Psoas muscle (tissue), 8 donors: Measurements from ENCODE around the gene CAMSAP1. TPM values are rescaled to one million over a fixed set of nuclear protein-coding genes. Genes with fewer than 3 reads are reported as not detected.

ENCODE experiments used
- ATAC-seq, 4 donors: fragments of 200-7000 bp; cut with Tn5 transposase; one replicate each; pipeline ENCODE4 v1.9.1; 2020; ENCODE audit warnings: moderate library complexity in 3 of 4, mild to moderate bottlenecking in 2 of 4
- DNase-seq, 2 donors: peaks; one replicate each; pipeline ENCODE4 v3.0.0-alpha.2; 2020
- H3K27ac ChIP-seq: fragments of 200-600 bp; one replicate; pipeline ENCODE4 v1.8.0; 2022
- H3K27me3 ChIP-seq, 3 donors: fragments of 200-600 bp in 1 of 3; one replicate each; pipeline versions ENCODE4 v1.6.1 to v1.8.0; 2013 to 2022; ENCODE audit warnings: low read length in 2 of 3, mild to moderate bottlenecking in 2 of 3, moderate library complexity in 1 of 3; ENCODE audit not compliant: insufficient read depth in 3 of 3
- H3K36me3 ChIP-seq, 2 donors: fragments of 200-600 bp in 1 of 2; one replicate each; pipeline versions ENCODE4 v1.6.1 to v1.8.0; 2013 to 2022; ENCODE audit warnings: low read depth in 1 of 2, mild to moderate bottlenecking in 1 of 2, moderate library complexity in 1 of 2; ENCODE audit not compliant: insufficient read depth in 1 of 2
- H3K4me1 ChIP-seq: fragments of 200-600 bp; one replicate; pipeline ENCODE4 v1.8.0; 2022
- H3K4me3 ChIP-seq: fragments of 200-600 bp; one replicate; pipeline ENCODE4 v1.8.0; 2022; ENCODE audit warnings: mild to moderate bottlenecking
- H3K9me3 ChIP-seq: fragments of 200-600 bp; one replicate; pipeline ENCODE4 v1.8.0; 2022
- WGBS, 3 donors: extraction: QIAGEN DNeasy Blood & Tissue Kit; methylation state at CpG; one replicate each; pipeline versions ENCODE4 v1.1.6 to v1.1.7; 2013; 5-methylcytosine and 5-hydroxymethylcytosine counted together
- intact Hi-C, 2 donors: fragments of 100-400 bp; cut with DNase I; formaldehyde crosslinking; loops; one replicate each; pipeline versions ENCODE4 v1.11.0 to v1.14.2; 2022
- polyA plus RNA-seq, 3 donors: library from polyadenylated mRNA; stranded (reverse); fragments of 200-250 nt; gene quantifications; one replicate each; pipeline ENCODE4 v1.2.3, GENCODE V29; 2013
- total RNA-seq, 4 donors: library from RNA; stranded (reverse); fragmentation: NEBNext Ultra II Directional in 2 of 4; extraction: Animal tissue kit (Norgen Biotek cat#: 25700) in 2 of 4; gene quantifications; one replicate each; pipeline versions ENCODE4 v1.2.1 to v1.2.4, GENCODE V29; 2021 to 2023
- TF ChIP-seq, protein P1 (sequence below): fragments of 200-600 bp; IDR thresholded peaks from one replicate; pipeline ENCODE4 v1.8.0; 2022; ENCODE audit warnings: antibody characterized with exemption
- donor health status: healthy with polysubstance abuse.
- donor health status: DM: no; HTN: no; CAD: no; lungs with moderate emphysema.
- donor health status: Bipolar disorder and iron deficiency.
- donor health status: healthy.
- donor health status: DM: yes; HTN: yes; CAD: no.
- donor health status: DM: no; HTN: no; CAD: no.
- donor health status: DM: no; HTN: no; CAD: no.
- donor health status: DM: yes; HTN: yes; CAD: no.

CAMSAP1 gene
- total and polyA plus RNA-seq, 7 donors: 21.3 to 51.5 (median 41.5) TPM

DNA sequence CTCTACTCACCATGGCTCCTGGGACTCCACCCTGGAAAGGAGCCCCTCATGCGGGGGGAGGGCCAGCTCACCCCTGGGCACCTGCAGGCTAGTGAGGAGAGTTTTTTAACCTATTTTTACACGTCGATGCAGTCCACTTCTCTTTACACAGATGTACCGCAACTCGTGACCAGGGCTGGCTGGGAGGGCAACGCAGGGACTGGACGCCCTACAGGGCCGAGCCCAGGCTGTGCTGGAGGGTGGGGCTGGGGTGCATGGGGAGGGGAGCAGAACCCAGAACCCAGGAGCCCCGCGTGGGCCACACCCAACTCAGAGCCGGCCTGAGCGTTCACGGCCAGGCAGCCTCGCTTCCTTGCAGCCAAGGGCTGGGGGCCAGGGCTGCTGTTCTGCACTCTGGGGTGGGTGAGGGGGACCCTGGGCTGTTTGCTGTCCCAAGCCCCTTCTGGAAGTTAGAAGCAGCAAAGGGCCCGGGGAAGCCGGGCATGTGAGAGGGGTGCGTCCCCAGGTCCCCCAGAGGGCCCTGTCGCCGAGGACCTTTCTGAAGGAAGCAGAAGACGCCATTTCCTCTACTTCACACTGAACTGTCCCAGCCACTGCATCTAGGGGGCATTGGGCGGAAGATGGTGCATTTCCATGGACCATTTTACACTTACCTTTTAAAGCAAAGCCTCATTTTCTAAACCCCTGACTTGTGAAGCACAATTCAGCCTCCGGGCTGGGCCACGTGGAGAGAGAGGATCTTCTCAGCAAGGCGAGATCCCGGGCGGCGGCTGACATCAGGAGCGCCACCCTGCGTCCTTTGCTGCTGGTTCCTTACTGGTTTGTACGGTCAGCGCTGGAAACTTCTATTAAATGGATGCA lies 114.8 kb downstream of the CAMSAP1 start:
- Histone ChIP-seq H3K4me1 (peaks cover 1% of the 10 kb centered on the region), H3K9me3 (no peaks in the 10 kb centered on the region), H3K4me3 (no peak overlapping the region), H3K27ac (no peak overlapping the region), H3K27me3 (peaks cover 0 to 19% (median 1%) of the 10 kb centered on the region in 3 donors), H3K36me3 (no peaks in the 10 kb centered on the region)
- WGBS, 3 donors: 79 to 83% (median 83%) methylated on average over 31 of the region's 31 CpGs
- intact Hi-C loops: loop anchor here in 1 of 2 donors (10.0 kb wide), 1 partner anchor 332 kb away; no protein-coding TSS in a partner anchor
- DNase-seq: no peak
- TF ChIP-seq, protein P1, sequence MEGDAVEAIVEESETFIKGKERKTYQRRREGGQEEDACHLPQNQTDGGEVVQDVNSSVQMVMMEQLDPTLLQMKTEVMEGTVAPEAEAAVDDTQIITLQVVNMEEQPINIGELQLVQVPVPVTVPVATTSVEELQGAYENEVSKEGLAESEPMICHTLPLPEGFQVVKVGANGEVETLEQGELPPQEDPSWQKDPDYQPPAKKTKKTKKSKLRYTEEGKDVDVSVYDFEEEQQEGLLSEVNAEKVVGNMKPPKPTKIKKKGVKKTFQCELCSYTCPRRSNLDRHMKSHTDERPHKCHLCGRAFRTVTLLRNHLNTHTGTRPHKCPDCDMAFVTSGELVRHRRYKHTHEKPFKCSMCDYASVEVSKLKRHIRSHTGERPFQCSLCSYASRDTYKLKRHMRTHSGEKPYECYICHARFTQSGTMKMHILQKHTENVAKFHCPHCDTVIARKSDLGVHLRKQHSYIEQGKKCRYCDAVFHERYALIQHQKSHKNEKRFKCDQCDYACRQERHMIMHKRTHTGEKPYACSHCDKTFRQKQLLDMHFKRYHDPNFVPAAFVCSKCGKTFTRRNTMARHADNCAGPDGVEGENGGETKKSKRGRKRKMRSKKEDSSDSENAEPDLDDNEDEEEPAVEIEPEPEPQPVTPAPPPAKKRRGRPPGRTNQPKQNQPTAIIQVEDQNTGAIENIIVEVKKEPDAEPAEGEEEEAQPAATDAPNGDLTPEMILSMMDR: no peak
- no peak for ATAC-seq

GRCh38 chr9:135791431-135792267 lies 115.7 kb downstream of the CAMSAP1 start:
- Histone ChIP-seq H3K27me3 (peaks cover 0 to 15% (median under 1%) of the 10 kb centered on the region in 3 donors), H3K27ac (no peak overlapping the region), H3K4me1 (no peaks in the 10 kb centered on the region), H3K36me3 (peaks cover 0 to 2% of the 10 kb centered on the region in 2 donors), H3K4me3 (no peak overlapping the region), H3K9me3 (no peaks in the 10 kb centered on the region)
- TF ChIP-seq, protein P1: no peak
- DNase-seq: no peak
- WGBS, 3 donors: 64 to 69% (median 66%) methylated on average over 33 to 35 of the region's 35 CpGs
- ATAC-seq: peak in 1 of 4 donors; percentile 2
- intact Hi-C loops: loop anchor here in 1 of 2 donors (10.0 kb wide), 1 partner anchor 333 kb away; no protein-coding TSS in a partner anchor

DNA sequence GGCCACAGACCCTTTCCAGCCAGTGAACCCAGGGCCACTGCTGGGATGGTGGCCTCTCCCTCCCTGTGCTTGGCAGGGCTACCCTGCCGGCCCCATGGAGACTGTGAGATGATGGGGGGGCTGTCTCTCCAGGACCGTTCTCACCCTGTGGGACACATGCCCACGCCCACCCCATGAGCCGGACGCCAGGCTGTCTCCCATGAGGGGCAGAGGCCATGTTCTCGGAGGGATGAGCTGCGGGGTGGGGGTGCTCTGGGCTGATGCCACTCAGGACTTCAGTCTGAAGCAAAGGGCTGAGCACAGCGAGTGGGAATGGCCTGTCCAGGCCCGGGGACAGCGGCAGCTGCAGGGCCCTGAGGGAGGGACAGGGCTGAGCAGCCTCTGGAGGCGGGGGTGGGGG lies 116.5 kb downstream of the CAMSAP1 start:
- DNase-seq (no peak), ATAC-seq (peak in 2 of 4 donors; percentile 15 to 16)
- H3K9me3 ChIP-seq: no peaks in the 10 kb centered on the region
- 63 to 69% (median 66%) methylated on average over 11 of the region's 11 CpGs for WGBS, 3 donors
- TF ChIP-seq, protein P1: no peak
- H3K27ac ChIP-seq: no peak overlapping the region
- no peak overlapping the region for H3K4me3 ChIP-seq
- intact Hi-C loops: loop anchor here in 1 of 2 donors (10.0 kb wide), 1 partner anchor 334 kb away; no protein-coding TSS in a partner anchor
- no peaks in the 10 kb centered on the region for H3K4me1 ChIP-seq
- peaks cover 0 to 4% of the 10 kb centered on the region in 2 donors for H3K36me3 ChIP-seq
- peaks cover 0 to 7% (median 0%) of the 10 kb centered on the region in 3 donors for H3K27me3 ChIP-seq

DNA sequence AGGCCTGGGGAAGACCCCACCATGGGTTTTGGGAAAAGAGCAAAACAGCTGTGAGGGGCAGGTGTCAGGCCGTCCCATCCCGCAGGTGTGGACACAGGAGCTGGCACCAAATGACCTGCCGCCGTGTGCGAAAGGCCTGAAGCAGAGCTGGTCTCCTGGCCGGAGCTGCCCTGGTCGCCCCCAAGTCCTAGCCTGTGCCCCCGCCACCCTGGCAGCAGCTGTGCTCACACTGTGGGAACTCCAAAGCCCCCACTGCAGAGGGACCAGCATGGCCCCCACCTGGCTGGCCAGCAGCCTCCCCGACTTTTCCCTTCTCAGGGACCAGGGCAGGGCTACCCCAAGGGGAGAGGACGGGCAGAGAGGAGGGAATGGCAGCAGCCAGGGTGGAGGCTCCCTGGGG lies 117.0 kb downstream of the CAMSAP1 start:
- H3K9me3 ChIP-seq: no peaks in the 10 kb centered on the region
- no peak overlapping the region for H3K27ac ChIP-seq
- H3K4me3 ChIP-seq: no peak overlapping the region
- intact Hi-C loops: loop anchor here in 1 of 2 donors (10.0 kb wide), 1 partner anchor 334 kb away; no protein-coding TSS in a partner anchor
- peaks cover 0 to 4% of the 10 kb centered on the region in 2 donors for H3K36me3 ChIP-seq
- ATAC-seq (no peak), DNase-seq (no peak)
- peaks cover 0 to 2% (median 0%) of the 10 kb centered on the region in 3 donors for H3K27me3 ChIP-seq
- H3K4me1 ChIP-seq: no peaks in the 10 kb centered on the region
- TF ChIP-seq, protein P1: no peak
- WGBS, 3 donors: 86 to 93% (median 89%) methylated on average over 9 to 10 of the region's 10 CpGs
